GM18508 (cell line): ENCODE measurements around the gene GMNN.
"Not testable (repeated sequence)": the region's sequence is repeated elsewhere in the genome, so short reads cannot be mapped to it uniquely, and the experiment has no call there.

Experiments
- ATAC-seq: cut with Tn5 transposase; IDR thresholded peaks from one replicate; pipeline ENCODE4 v1.9.1; 2021; ENCODE audit warnings: moderate number of reproducible peaks; ENCODE audit not compliant: insufficient read depth, unreplicated experiment

The GMNN gene

GRCh38 chr6:24774696-24775519 is at the start of gene GMNN:
TSS of gene GMNN (plus strand) at chr6:24774937. CDS start at chr6:24777247, 2,310 bp downstream.
- peak; percentile 74 for ATAC-seq

GRCh38 chr6:24730653-24731052 is 44.1 kb upstream of the GMNN start:
- not testable (repeated sequence) for ATAC-seq

- not testable (repeated sequence) for ATAC-seq
Observed at GRCh38 chr6:24731456-24732134, 43.1 kb upstream of the GMNN start.

GRCh38 chr6:24734166-24734565 is 40.6 kb upstream of the GMNN start:
- ATAC-seq, result no peak

GRCh38 chr6:24734710-24735109 is 40.0 kb upstream of the GMNN start:
- not testable (repeated sequence) for ATAC-seq

GRCh38 chr6:24738741-24739140 is 36.0 kb upstream of the GMNN start:
- no peak for ATAC-seq

GRCh38 chr6:24740861-24741260 is 33.9 kb upstream of the GMNN start:
- ATAC-seq, result no peak

- no peak for ATAC-seq
Observed at GRCh38 chr6:24742216-24742738, 32.5 kb upstream of the GMNN start.

GRCh38 chr6:24743265-24743943 is 31.3 kb upstream of the GMNN start:
- peak; percentile 75 for ATAC-seq

- ATAC-seq, result peak; percentile 36
Observed at GRCh38 chr6:24743944-24744335, 30.8 kb upstream of the GMNN start.

- no peak for ATAC-seq
Observed at GRCh38 chr6:24744911-24745310, 29.8 kb upstream of the GMNN start.

- no peak for ATAC-seq
Observed at GRCh38 chr6:24749297-24749696, 25.4 kb upstream of the GMNN start.

GRCh38 chr6:24750878-24751277 is 23.9 kb upstream of the GMNN start:
- ATAC-seq, result not testable (repeated sequence)

GRCh38 chr6:24752503-24752902 is 22.2 kb upstream of the GMNN start:
- no peak for ATAC-seq

- no peak for ATAC-seq
Observed at GRCh38 chr6:24752917-24753492, 21.7 kb upstream of the GMNN start.

- no peak for ATAC-seq
Observed at GRCh38 chr6:24753545-24753944, 21.2 kb upstream of the GMNN start.

GRCh38 chr6:24754378-24754777 is 20.4 kb upstream of the GMNN start:
- not testable (repeated sequence) for ATAC-seq

GRCh38 chr6:24755279-24755678 is 19.5 kb upstream of the GMNN start:
- ATAC-seq, result no peak

GRCh38 chr6:24757611-24758010 is 17.1 kb upstream of the GMNN start:
- no peak for ATAC-seq

GRCh38 chr6:24759718-24760117 is 15.0 kb upstream of the GMNN start:
- no peak for ATAC-seq
